Breast epithelium (tissue), 3 donors: ENCODE results near the gene FSTL4.

Experiments
- POLR2A ChIP-seq: fragments of 450-650 bp; IDR thresholded peaks from one replicate; pipeline ENCODE4 v1.6.1; 2016; ENCODE audit warnings: antibody characterized with exemption, mild to moderate bottlenecking, moderate library complexity
- POLR2AphosphoS5 ChIP-seq, 3 donors: sonication (generic); formaldehyde crosslinking; IDR thresholded peaks; one replicate each; pipeline ENCODE4 v1.6.1; 2017; ENCODE audit warnings: antibody characterized with exemption in 3 of 3
- TF ChIP-seq, protein P1 (sequence below), 3 donors: fragments of 450-650 bp; IDR thresholded peaks; one replicate each; pipeline ENCODE4 v1.5.1; 2016 to 2017; ENCODE audit warnings: antibody characterized with exemption in 3 of 3, mild to moderate bottlenecking in 3 of 3, moderate library complexity in 3 of 3

DNA sequence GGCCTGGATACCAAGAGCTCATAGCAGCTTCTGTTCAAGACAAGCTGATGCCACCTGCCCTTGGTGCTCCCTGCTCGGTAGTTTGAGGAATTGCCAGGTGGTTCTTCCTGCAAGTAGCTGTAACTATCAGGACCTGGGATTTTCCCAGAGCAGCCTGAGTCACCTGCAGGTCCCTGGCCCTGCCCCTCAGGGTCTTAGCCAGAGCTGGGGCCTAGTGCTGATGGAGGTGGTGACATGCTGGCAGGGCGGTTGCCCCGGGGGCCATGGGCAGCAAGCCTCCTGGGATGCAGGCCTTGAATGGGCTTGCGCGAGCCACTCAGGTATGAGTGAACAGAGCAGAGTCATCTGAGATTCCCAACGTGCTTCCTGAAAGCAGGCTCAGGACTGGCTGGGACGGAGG, 298.3 kb downstream of the FSTL4 start:
- TF ChIP-seq, protein P1, sequence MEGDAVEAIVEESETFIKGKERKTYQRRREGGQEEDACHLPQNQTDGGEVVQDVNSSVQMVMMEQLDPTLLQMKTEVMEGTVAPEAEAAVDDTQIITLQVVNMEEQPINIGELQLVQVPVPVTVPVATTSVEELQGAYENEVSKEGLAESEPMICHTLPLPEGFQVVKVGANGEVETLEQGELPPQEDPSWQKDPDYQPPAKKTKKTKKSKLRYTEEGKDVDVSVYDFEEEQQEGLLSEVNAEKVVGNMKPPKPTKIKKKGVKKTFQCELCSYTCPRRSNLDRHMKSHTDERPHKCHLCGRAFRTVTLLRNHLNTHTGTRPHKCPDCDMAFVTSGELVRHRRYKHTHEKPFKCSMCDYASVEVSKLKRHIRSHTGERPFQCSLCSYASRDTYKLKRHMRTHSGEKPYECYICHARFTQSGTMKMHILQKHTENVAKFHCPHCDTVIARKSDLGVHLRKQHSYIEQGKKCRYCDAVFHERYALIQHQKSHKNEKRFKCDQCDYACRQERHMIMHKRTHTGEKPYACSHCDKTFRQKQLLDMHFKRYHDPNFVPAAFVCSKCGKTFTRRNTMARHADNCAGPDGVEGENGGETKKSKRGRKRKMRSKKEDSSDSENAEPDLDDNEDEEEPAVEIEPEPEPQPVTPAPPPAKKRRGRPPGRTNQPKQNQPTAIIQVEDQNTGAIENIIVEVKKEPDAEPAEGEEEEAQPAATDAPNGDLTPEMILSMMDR (IDR thresholded peaks at IDR 0.05): no peak
- no peak for TF ChIP-seq POLR2A
- TF ChIP-seq POLR2AphosphoS5 (IDR thresholded peaks at IDR 0.05): no peak
